Breast epithelium (tissue), 4 donors: ENCODE measurements around the gene SLC39A3. TPM values are rescaled to one million over a fixed set of nuclear protein-coding genes. Genes with fewer than 3 reads are reported as not detected.

Experiments
- DNase-seq, 2 donors: peaks; one replicate each; pipeline ENCODE4 v3.0.0-alpha.2; 2019; ENCODE audit warnings: low spot score in 2 of 2
- H3K27ac ChIP-seq, 2 donors: fragments of 200-600 bp; sonication (generic) in 1 of 2; one replicate each; pipeline ENCODE4 v1.5.1; 2016 to 2019; ENCODE audit warnings: mild to moderate bottlenecking in 1 of 2
- H3K27me3 ChIP-seq, 2 donors: fragments of 200-600 bp; sonication (generic) in 1 of 2; one replicate each; pipeline versions ENCODE4 v1.5.1 to v1.6.0; 2017 to 2019; ENCODE audit warnings: control low read depth in 1 of 2, mild to moderate bottlenecking in 1 of 2
- H3K36me3 ChIP-seq: fragments of 200-600 bp; one replicate; pipeline ENCODE4 v1.5.1; 2019
- H3K4me1 ChIP-seq, 2 donors: fragments of 200-600 bp; sonication (generic); one replicate each; pipeline ENCODE4 v1.5.1; 2016 to 2019; ENCODE audit warnings: control low read depth in 1 of 2
- H3K4me3 ChIP-seq, 3 donors: fragments of 200-600 bp; sonication (generic); 1 replicate in 2 of 3; 2 replicates in 1 of 3; pipeline ENCODE4 v1.5.1; 2016 to 2019; ENCODE audit warnings: mild to moderate bottlenecking in 3 of 3, moderate library complexity in 2 of 3
- H3K9me3 ChIP-seq, 2 donors: fragments of 200-600 bp; sonication (generic) in 1 of 2; one replicate each; pipeline ENCODE4 v1.5.1; 2016 to 2019; ENCODE audit warnings: control low read depth in 1 of 2
- CTCF ChIP-seq, 3 donors: fragments of 450-650 bp; IDR thresholded peaks; one replicate each; pipeline ENCODE4 v1.5.1; 2016 to 2017; ENCODE audit warnings: antibody characterized with exemption in 3 of 3, mild to moderate bottlenecking in 3 of 3, moderate library complexity in 3 of 3
- POLR2A ChIP-seq: fragments of 450-650 bp; IDR thresholded peaks from one replicate; pipeline ENCODE4 v1.6.1; 2016; ENCODE audit warnings: antibody characterized with exemption, mild to moderate bottlenecking, moderate library complexity
- POLR2AphosphoS5 ChIP-seq, 3 donors: sonication (generic); formaldehyde crosslinking; IDR thresholded peaks; one replicate each; pipeline ENCODE4 v1.6.1; 2017; ENCODE audit warnings: antibody characterized with exemption in 3 of 3
- intact Hi-C: fragments of 100-400 bp; cut with DNase I; formaldehyde crosslinking; loops from one replicate; pipeline ENCODE4 v1.15.1; 2023; ENCODE audit warnings: low total_unique reads
- total RNA-seq, 3 donors: library from RNA; depleted of rRNA; stranded (reverse); fragments of >200 nt; gene quantifications; one replicate each; pipeline ENCODE4 v1.1.0, GENCODE V29; 2016

The SLC39A3 gene
- total RNA-seq, 3 donors from 2014 or later: 23.8 to 36.1 (median 27.2) TPM

GRCh38 chr19:2779121-2779740, 39.4 kb upstream of the SLC39A3 start:
- Histone ChIP-seq H3K27me3 (no peaks in the 10 kb centered on the region), H3K4me1 (peaks cover 0 to 13% of the 10 kb centered on the region in 2 donors), H3K9me3 (no peaks in the 10 kb centered on the region), H3K36me3 (no peaks in the 10 kb centered on the region), H3K4me3 (no peak overlapping the region), H3K27ac (peak overlapping the region; percentile 26 to 61)
- DNase-seq: no peak
- TF ChIP-seq CTCF (IDR thresholded peaks at IDR 0.05): no peak
- no peak for TF ChIP-seq POLR2A
- TF ChIP-seq POLR2AphosphoS5 (IDR thresholded peaks at IDR 0.05): no peak
- intact Hi-C loops: no loop called here

GRCh38 chr19:2777952-2778683, 38.3 kb upstream of the SLC39A3 start:
- no peak overlapping the region for H3K4me3 ChIP-seq
- peaks cover 0 to 13% of the 10 kb centered on the region in 2 donors for H3K4me1 ChIP-seq
- DNase-seq: no peak
- H3K27me3 ChIP-seq: no peaks in the 10 kb centered on the region
- intact Hi-C loops: no loop called here
- H3K9me3 ChIP-seq: no peaks in the 10 kb centered on the region
- TF ChIP-seq POLR2A (no peak), CTCF (IDR thresholded peaks at IDR 0.05) (no peak), POLR2AphosphoS5 (IDR thresholded peaks at IDR 0.05) (no peak)
- H3K27ac ChIP-seq: peak overlapping the region in 1 of 2 donors; percentile 9
- no peaks in the 10 kb centered on the region for H3K36me3 ChIP-seq

- no peaks in the 10 kb centered on the region for H3K9me3 ChIP-seq
- intact Hi-C loops: no loop called here
- H3K27me3 ChIP-seq: no peaks in the 10 kb centered on the region
- no peaks in the 10 kb centered on the region for H3K36me3 ChIP-seq
- no peaks in the 10 kb centered on the region for H3K4me1 ChIP-seq
- peak overlapping the region; percentile 82 to 92 for H3K27ac ChIP-seq
- peak overlapping the region; percentile 19 to 55 (median 27) for H3K4me3 ChIP-seq
- TF ChIP-seq CTCF (IDR thresholded peaks at IDR 0.05): no peak
- no peak for TF ChIP-seq POLR2A
- TF ChIP-seq POLR2AphosphoS5 (IDR thresholded peaks at IDR 0.05): no peak
- DNase-seq: peak in 1 of 2 donors; percentile 59
Observed at GRCh38 chr19:2775556-2776430, 36.0 kb upstream of the SLC39A3 start.

- intact Hi-C loops: no loop called here
- no peaks in the 10 kb centered on the region for H3K4me1 ChIP-seq
- H3K36me3 ChIP-seq: no peaks in the 10 kb centered on the region
- DNase-seq: peak in 1 of 2 donors; percentile 26
- TF ChIP-seq POLR2A (no peak), POLR2AphosphoS5 (IDR thresholded peaks at IDR 0.05) (no peak), CTCF (IDR thresholded peaks at IDR 0.05) (no peak)
- no peaks in the 10 kb centered on the region for H3K9me3 ChIP-seq
- peak overlapping the region; percentile 82 to 92 for H3K27ac ChIP-seq
- peak overlapping the region; percentile 19 to 55 (median 27) for H3K4me3 ChIP-seq
- no peaks in the 10 kb centered on the region for H3K27me3 ChIP-seq
Observed at GRCh38 chr19:2774953-2775555, 35.2 kb upstream of the SLC39A3 start.
